SK-N-MC (cell line): ENCODE measurements around the gene GGACT.

Experiments used
- DNase-seq: peaks from one replicate; pipeline ENCODE4 v3.0.0-alpha.2; 2011; ENCODE audit warnings: low read depth, low spot score
- H3K27ac ChIP-seq: fragments of 200-600 bp; sonication (generic); 2 replicates; pipeline ENCODE4 v1.5.1; 2016; ENCODE audit warnings: mixed run types
- H3K36me3 ChIP-seq: fragments of 200-600 bp; sonication (generic); 2 replicates; pipeline ENCODE4 v1.6.1; 2017; ENCODE audit warnings: antibody characterized with exemption, low read length, mixed read lengths; ENCODE audit not compliant: insufficient read depth
- H3K4me3 ChIP-seq: fragments of 200-600 bp; sonication (generic); 2 replicates; pipeline ENCODE4 v1.5.1; 2016
- H3K9ac ChIP-seq: fragments of 200-600 bp; sonication (generic); 2 replicates; pipeline ENCODE4 v1.8.0; 2017; ENCODE audit warnings: mixed run types, mixed read lengths; ENCODE audit not compliant: insufficient read length
- H3K9me3 ChIP-seq: fragments of 200-600 bp; sonication (generic); 2 replicates; pipeline ENCODE4 v1.6.1; 2017; ENCODE audit warnings: low read depth, mild to moderate bottlenecking, antibody characterized with exemption, low read length, moderate library complexity, mixed read lengths
- EZH2 ChIP-seq: fragments of 200-600 bp; sonication (generic); IDR thresholded peaks from one replicate; pipeline ENCODE4 v1.6.1; 2017; ENCODE audit warnings: antibody characterized with exemption
- FOXP2 ChIP-seq: optimal IDR thresholded peaks from 2 replicates; pipeline ENCODE3; 2011; ENCODE audit warnings: mild to moderate bottlenecking, moderate library complexity; ENCODE audit not compliant: insufficient read depth; ENCODE audit errors: extremely low read length, control extremely low read depth
- POLR2AphosphoS5 ChIP-seq: IDR thresholded peaks from 2 replicates; pipeline ENCODE4 v1.6.1; 2012; ENCODE audit warnings: mild to moderate bottlenecking, low read depth, low read length, borderline replicate concordance

The GGACT gene

GRCh38 chr13:100559886-100560285 is 28.7 kb downstream of the GGACT start:
- DNase-seq: no peak
- no peak overlapping the region for H3K9ac ChIP-seq
- no peak overlapping the region for H3K4me3 ChIP-seq
- H3K36me3 ChIP-seq: no peaks in the 10 kb centered on the region
- TF ChIP-seq POLR2AphosphoS5: no peak
- no peak for TF ChIP-seq EZH2
- no peak for TF ChIP-seq FOXP2
- no peaks in the 10 kb centered on the region for H3K9me3 ChIP-seq
- H3K27ac ChIP-seq: no peak overlapping the region

GRCh38 chr13:100552755-100553154 is 35.8 kb downstream of the GGACT start:
- TF ChIP-seq EZH2 (no peak), FOXP2 (no peak), POLR2AphosphoS5 (no peak)
- no peaks in the 10 kb centered on the region for H3K9me3 ChIP-seq
- no peak overlapping the region for H3K27ac ChIP-seq
- no peaks in the 10 kb centered on the region for H3K36me3 ChIP-seq
- H3K9ac ChIP-seq: no peak overlapping the region
- DNase-seq: no peak
- no peak overlapping the region for H3K4me3 ChIP-seq

DNA sequence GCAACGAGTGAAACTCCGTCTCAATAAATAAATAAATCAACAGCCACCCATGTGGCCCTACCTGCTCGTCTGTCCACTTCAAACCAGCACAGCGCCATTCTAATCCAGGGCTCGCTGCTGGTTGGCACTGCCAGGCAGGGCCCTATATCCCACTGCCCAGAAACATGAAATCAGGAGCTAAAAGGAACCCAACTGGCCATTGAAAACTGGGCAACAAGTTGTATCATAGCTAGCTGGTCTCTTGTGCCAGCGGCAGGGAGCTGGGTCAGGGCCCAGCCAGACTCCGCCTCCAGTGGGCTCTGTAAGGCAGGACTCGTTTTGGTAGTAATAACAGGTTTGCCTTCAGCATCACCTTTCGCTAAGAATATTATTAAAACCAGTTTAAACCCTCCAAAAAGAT is 39.3 kb downstream of the GGACT start:
- no peak for DNase-seq
- Histone ChIP-seq H3K9ac (no peak overlapping the region), H3K4me3 (no peak overlapping the region), H3K9me3 (no peaks in the 10 kb centered on the region), H3K27ac (no peak overlapping the region), H3K36me3 (no peaks in the 10 kb centered on the region)
- TF ChIP-seq POLR2AphosphoS5: no peak
- TF ChIP-seq FOXP2: no peak
- TF ChIP-seq EZH2: no peak

GRCh38 chr13:100547791-100548201 is 40.8 kb downstream of the GGACT start:
- no peaks in the 10 kb centered on the region for H3K9me3 ChIP-seq
- no peak for TF ChIP-seq FOXP2
- TF ChIP-seq EZH2: no peak
- no peak for TF ChIP-seq POLR2AphosphoS5
- H3K9ac ChIP-seq: peak overlapping the region; percentile 63
- H3K4me3 ChIP-seq: no peak overlapping the region
- H3K36me3 ChIP-seq: no peaks in the 10 kb centered on the region
- DNase-seq: no peak
- H3K27ac ChIP-seq: peak overlapping the region; percentile 88

DNA sequence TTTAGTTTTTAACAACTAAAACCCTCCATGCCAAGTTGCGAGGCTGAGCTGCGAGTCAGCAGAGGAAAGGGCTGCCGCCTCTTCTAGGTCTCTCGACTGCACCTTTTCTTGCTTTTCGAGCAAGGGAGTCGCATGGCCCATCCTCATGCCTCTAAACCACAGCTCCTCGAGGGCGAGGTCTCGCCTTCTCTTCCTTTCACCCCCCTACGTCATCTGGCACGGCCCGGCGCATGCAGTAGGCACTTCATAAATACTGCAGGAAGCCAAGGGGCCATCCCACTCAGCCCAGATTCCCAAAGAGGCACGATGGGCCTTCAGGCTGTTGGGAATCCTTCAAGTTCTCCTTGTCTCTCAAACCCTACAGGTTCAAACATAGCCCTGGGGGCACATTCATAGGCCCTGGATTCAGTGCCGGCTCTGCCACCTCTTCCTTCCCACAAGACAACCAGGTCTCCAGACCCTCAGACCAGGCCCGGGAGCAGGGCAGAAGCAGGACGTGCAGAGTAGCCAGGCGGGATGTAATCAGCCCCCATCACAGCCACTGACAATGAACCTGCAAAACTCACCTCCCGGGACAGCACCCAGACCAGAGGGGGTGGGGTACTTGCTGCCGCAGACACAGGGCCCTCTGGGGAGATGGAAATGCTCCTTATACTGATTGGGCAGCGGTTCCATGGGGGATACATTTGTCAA is 41.7 kb downstream of the GGACT start:
- no peaks in the 10 kb centered on the region for H3K9me3 ChIP-seq
- TF ChIP-seq POLR2AphosphoS5 (no peak), FOXP2 (no peak), EZH2 (no peak)

GRCh38 chr13:100545684-100546061 is 42.9 kb downstream of the GGACT start:
- Histone ChIP-seq H3K27ac (no peak overlapping the region), H3K9me3 (no peaks in the 10 kb centered on the region), H3K9ac (no peak overlapping the region), H3K36me3 (no peaks in the 10 kb centered on the region), H3K4me3 (no peak overlapping the region)
- TF ChIP-seq EZH2 (no peak), POLR2AphosphoS5 (no peak), FOXP2 (no peak)
- no peak for DNase-seq

More for the DNA sequence above, 41.7 kb downstream of the GGACT start:
- H3K36me3 ChIP-seq: no peaks in the 10 kb centered on the region
- peak overlapping the region; percentile 88 for H3K27ac ChIP-seq
- H3K4me3 ChIP-seq: no peak overlapping the region
- H3K9ac ChIP-seq: peak overlapping the region; percentile 63
- DNase-seq: no peak

GRCh38 chr13:100544866-100545683 is 43.5 kb downstream of the GGACT start:
- Histone ChIP-seq H3K9me3 (no peaks in the 10 kb centered on the region), H3K27ac (no peak overlapping the region), H3K36me3 (no peaks in the 10 kb centered on the region), H3K9ac (no peak overlapping the region), H3K4me3 (no peak overlapping the region)
- no peak for DNase-seq
- TF ChIP-seq POLR2AphosphoS5 (no peak), EZH2 (no peak), FOXP2 (no peak)

DNA sequence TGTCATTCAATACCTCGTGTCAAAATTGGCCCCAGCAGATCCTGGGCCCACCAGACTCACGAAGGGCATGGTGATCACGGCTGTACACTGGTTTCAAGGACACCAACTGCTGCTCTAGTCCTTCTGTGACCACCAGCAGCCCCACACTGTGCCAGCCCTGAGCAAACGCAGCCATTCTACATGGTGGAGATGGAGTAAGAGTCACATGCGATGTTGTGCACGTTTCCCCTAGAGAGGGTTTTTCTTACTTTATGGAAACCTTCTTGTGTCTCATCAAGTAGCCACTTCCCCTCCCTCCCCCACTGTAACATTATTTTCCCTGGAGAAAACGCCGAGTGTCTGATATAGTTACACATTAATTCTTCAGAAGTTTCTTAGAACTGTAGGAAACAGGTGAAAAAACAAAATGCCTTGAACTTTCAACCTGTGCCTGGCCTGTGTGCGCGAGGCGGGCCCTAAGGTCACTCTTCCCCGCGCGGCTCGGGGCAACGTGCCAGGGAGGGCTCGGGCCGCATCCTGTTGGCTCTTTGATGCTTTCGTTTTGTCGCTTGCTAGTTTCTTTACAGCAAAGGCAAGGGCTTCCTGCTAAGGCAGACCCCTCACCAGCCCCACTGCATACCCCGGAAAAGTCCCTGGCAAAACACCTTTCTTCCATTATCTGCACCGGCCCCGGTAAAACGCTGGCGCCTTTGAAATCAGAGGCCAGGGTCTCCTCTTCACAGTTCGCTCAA is 44.6 kb downstream of the GGACT start:
- Histone ChIP-seq H3K27ac (no peak overlapping the region), H3K9ac (no peak overlapping the region), H3K36me3 (no peaks in the 10 kb centered on the region), H3K4me3 (no peak overlapping the region), H3K9me3 (no peaks in the 10 kb centered on the region)
- no peak for DNase-seq
- TF ChIP-seq EZH2: no peak
- TF ChIP-seq FOXP2: no peak
- no peak for TF ChIP-seq POLR2AphosphoS5
